HG03460 (cell line): Measurements from ENCODE around the gene OPRL1.

ENCODE experiments used
- ATAC-seq: cut with Tn5 transposase; IDR thresholded peaks from one replicate; pipeline ENCODE4 v1.9.1; 2021; ENCODE audit not compliant: unreplicated experiment

OPRL1 gene

GRCh38 chr20:64070244-64070993 lies 9.5 kb upstream of the OPRL1 start:
- no peak for ATAC-seq

GRCh38 chr20:64071341-64072332 lies 8.2 kb upstream of the OPRL1 start:
- ATAC-seq: no peak

- ATAC-seq: no peak
These were observed 7.3 kb upstream of the OPRL1 start for GRCh38 chr20:64072498-64073063.

- ATAC-seq: no peak
These were observed 6.3 kb upstream of the OPRL1 start for GRCh38 chr20:64073476-64074183.

GRCh38 chr20:64074184-64074789 lies 5.6 kb upstream of the OPRL1 start:
- no peak for ATAC-seq

GRCh38 chr20:64074963-64075362 lies 4.9 kb upstream of the OPRL1 start:
- no peak for ATAC-seq

GRCh38 chr20:64075556-64075955 lies 4.3 kb upstream of the OPRL1 start:
- no peak for ATAC-seq

GRCh38 chr20:64076061-64076997 lies 3.6 kb upstream of the OPRL1 start:
- ATAC-seq: no peak

- ATAC-seq: no peak
These were observed 2.8 kb upstream of the OPRL1 start for GRCh38 chr20:64077094-64077493.

- no peak for ATAC-seq
These were observed 2.4 kb upstream of the OPRL1 start for GRCh38 chr20:64077541-64077875.

- ATAC-seq: no peak
These were observed 1.9 kb upstream of the OPRL1 start for GRCh38 chr20:64077876-64078551.

- no peak for ATAC-seq
These were observed 979 bp upstream of the OPRL1 start for GRCh38 chr20:64078934-64079272.

- no peak for ATAC-seq
These were observed 439 bp upstream of the OPRL1 start, which contains the start of gene RGS19 for GRCh38 chr20:64079273-64080012. RGS19 (minus strand) TSS chr20:64079518; CDS start chr20:64076886, 2,632 bp downstream.

GRCh38 chr20:64080813-64081623 lies 1.1 kb downstream of the OPRL1 start:
- no peak for ATAC-seq

- no peak for ATAC-seq
These were observed 1.7 kb downstream of the OPRL1 start for GRCh38 chr20:64081624-64081964.

GRCh38 chr20:64082126-64082731 lies 2.3 kb downstream of the OPRL1 start:
- no peak for ATAC-seq

GRCh38 chr20:64082820-64083377 lies 3.0 kb downstream of the OPRL1 start:
- no peak for ATAC-seq
